Aorta (tissue), 5 donors: ENCODE measurements around the gene ZBTB7C. TPM values are rescaled to one million over a fixed set of nuclear protein-coding genes. Genes with fewer than 3 reads are reported as not detected.

Experiments used
- ATAC-seq: fragments of 200-7000 bp; cut with Tn5 transposase; one replicate; pipeline ENCODE4 v1.9.1; 2022; ENCODE audit warnings: moderate library complexity; ENCODE audit not compliant: low FRiP score
- DNase-seq, 2 donors: peaks; one replicate each; pipeline ENCODE4 v3.0.0-alpha.2; 2020
- H3K27ac ChIP-seq, 2 donors: one replicate each; pipeline ENCODE4 v1.5.1; 2013; ENCODE audit warnings: low read length in 2 of 2, mild to moderate bottlenecking in 2 of 2, moderate library complexity in 2 of 2, control low read depth in 1 of 2, inconsistent platforms in 1 of 2, low read depth in 1 of 2
- H3K27me3 ChIP-seq, 2 donors: one replicate each; pipeline ENCODE4 v1.6.1; 2013; ENCODE audit warnings: control low read depth in 1 of 2, low read length in 1 of 2, mild to moderate bottlenecking in 1 of 2, moderate library complexity in 1 of 2; ENCODE audit not compliant: insufficient read depth in 2 of 2, control insufficient read depth in 1 of 2
- H3K36me3 ChIP-seq, 2 donors: one replicate each; pipeline ENCODE4 v1.6.1; 2013; ENCODE audit warnings: control low read depth in 1 of 2, low read length in 1 of 2, mild to moderate bottlenecking in 1 of 2; ENCODE audit not compliant: insufficient read depth in 2 of 2, control insufficient read depth in 1 of 2
- H3K4me1 ChIP-seq, 2 donors: one replicate each; pipeline ENCODE4 v1.6.1; 2013; ENCODE audit warnings: low read length in 2 of 2, control low read depth in 1 of 2, mild to moderate bottlenecking in 1 of 2, moderate library complexity in 1 of 2; ENCODE audit not compliant: insufficient read depth in 2 of 2, control insufficient read depth in 1 of 2
- H3K4me3 ChIP-seq, 2 donors: one replicate each; pipeline ENCODE4 v1.5.1; 2013; ENCODE audit warnings: low read length in 2 of 2, control low read depth in 1 of 2, mild to moderate bottlenecking in 1 of 2
- H3K9me3 ChIP-seq: one replicate; pipeline ENCODE4 v1.6.1; 2013; ENCODE audit warnings: mild to moderate bottlenecking, low read length; ENCODE audit not compliant: control insufficient read depth
- WGBS, 2 donors: extraction: QIAGEN DNeasy Blood & Tissue Kit; methylation state at CpG; one replicate each; pipeline ENCODE4 v1.1.7; 2013; 5-methylcytosine and 5-hydroxymethylcytosine counted together
- intact Hi-C, 2 donors: fragments of 100-400 bp; cut with DNase I; formaldehyde crosslinking; loops; one replicate each; pipeline versions ENCODE4 v1.14.2 to v1.15.0; 2022
- polyA plus RNA-seq, 2 donors: library from polyadenylated mRNA; stranded (reverse); fragments of 200-250 nt; gene quantifications; one replicate each; pipeline ENCODE4 v1.2.3, GENCODE V29; 2013
- total RNA-seq, 2 donors: library from RNA; stranded (reverse); fragmentation: NEBNext Ultra II Directional; extraction: Animal tissue kit (Norgen Biotek cat#: 25700); gene quantifications; one replicate each; pipeline ENCODE4 v1.2.1, GENCODE V29; 2021
- donor health status: healthy with polysubstance abuse.
- donor health status: Bipolar disorder and iron deficiency.
- donor health status: DM: no; HTN: no; CAD: no.
- donor health status: DM: no; HTN: no; CAD: no.
- donor health status: DM: yes; HTN: yes; CAD: no.

The ZBTB7C gene
- total and polyA plus RNA-seq, 4 donors = 0.69 to 22.4 (median 10.0) TPM

- Histone ChIP-seq H3K27me3 (no peaks in the 10 kb centered on the region), H3K4me3 (no peak overlapping the region), H3K27ac (no peak overlapping the region), H3K9me3 (no peaks in the 10 kb centered on the region), H3K36me3 (no peaks in the 10 kb centered on the region), H3K4me1 (no peaks in the 10 kb centered on the region)
- no peak for ATAC-seq
- intact Hi-C loops = no loop called here
- DNase-seq = no peak
- 86 to 91% methylated on average over 6 of the region's 6 CpGs for WGBS, 2 donors
Observed at GRCh38 chr18:48219037-48219809, 190.0 kb downstream of the ZBTB7C start.

DNA sequence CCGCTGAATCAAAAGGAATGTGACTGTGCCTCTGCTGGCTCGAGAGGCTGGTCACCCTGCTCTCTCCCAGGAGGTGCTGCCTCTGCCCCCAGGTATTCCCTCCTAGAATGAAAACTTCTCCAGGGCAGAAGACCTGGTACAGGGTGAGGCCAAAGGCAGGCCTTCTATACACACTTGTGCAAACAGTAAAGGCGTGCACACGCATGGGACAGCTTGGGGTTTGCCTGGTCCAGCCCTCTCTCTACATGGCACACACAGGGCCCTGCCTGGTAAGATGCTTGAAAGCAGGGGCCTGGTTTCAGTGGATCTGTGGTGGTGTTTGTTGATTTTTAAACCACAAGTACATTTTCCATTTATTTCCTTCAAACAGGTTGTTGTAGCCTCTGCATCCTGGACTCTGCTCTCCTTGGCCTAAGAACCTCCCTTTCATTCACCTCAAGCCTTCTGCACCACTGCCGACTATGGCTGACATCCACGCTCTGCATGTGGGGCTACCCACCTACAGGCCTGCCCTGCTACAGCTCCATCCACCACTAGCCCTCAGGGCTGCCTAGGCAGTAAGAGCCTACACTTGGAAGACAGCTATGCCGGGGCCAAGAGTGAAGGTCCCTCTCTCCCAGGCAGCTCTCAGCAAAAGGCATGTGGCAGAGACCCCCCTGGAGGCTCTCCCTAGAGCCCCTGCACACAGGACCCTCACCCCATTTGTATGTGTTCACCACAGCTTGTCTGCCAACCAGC, 190.7 kb downstream of the ZBTB7C start:
- no peak for DNase-seq
- Histone ChIP-seq H3K36me3 (no peaks in the 10 kb centered on the region), H3K4me3 (no peak overlapping the region), H3K9me3 (no peaks in the 10 kb centered on the region), H3K27me3 (no peaks in the 10 kb centered on the region), H3K4me1 (no peaks in the 10 kb centered on the region), H3K27ac (no peak overlapping the region)
- WGBS, 2 donors = 96% methylated on average over 7 of the region's 7 CpGs
- intact Hi-C loops = no loop called here
- peak; percentile 33 for ATAC-seq

- no peaks in the 10 kb centered on the region for H3K36me3 ChIP-seq
- H3K27ac ChIP-seq = no peak overlapping the region
- H3K4me3 ChIP-seq = no peak overlapping the region
- intact Hi-C loops = no loop called here
- WGBS, 2 donors = 84 to 87% methylated on average over 15 of the region's 15 CpGs
- no peaks in the 10 kb centered on the region for H3K9me3 ChIP-seq
- no peak for DNase-seq
- no peak for ATAC-seq
- H3K27me3 ChIP-seq = no peaks in the 10 kb centered on the region
- no peaks in the 10 kb centered on the region for H3K4me1 ChIP-seq
Observed at GRCh38 chr18:48217258-48218250, 191.6 kb downstream of the ZBTB7C start.

GRCh38 chr18:48216639-48217257, 192.4 kb downstream of the ZBTB7C start:
- H3K4me3 ChIP-seq = no peak overlapping the region
- DNase-seq = no peak
- no peaks in the 10 kb centered on the region for H3K27me3 ChIP-seq
- 81 to 82% methylated on average over 9 of the region's 9 CpGs for WGBS, 2 donors
- no peaks in the 10 kb centered on the region for H3K9me3 ChIP-seq
- no peaks in the 10 kb centered on the region for H3K36me3 ChIP-seq
- intact Hi-C loops = no loop called here
- H3K4me1 ChIP-seq = no peaks in the 10 kb centered on the region
- no peak overlapping the region for H3K27ac ChIP-seq
- no peak for ATAC-seq

DNA sequence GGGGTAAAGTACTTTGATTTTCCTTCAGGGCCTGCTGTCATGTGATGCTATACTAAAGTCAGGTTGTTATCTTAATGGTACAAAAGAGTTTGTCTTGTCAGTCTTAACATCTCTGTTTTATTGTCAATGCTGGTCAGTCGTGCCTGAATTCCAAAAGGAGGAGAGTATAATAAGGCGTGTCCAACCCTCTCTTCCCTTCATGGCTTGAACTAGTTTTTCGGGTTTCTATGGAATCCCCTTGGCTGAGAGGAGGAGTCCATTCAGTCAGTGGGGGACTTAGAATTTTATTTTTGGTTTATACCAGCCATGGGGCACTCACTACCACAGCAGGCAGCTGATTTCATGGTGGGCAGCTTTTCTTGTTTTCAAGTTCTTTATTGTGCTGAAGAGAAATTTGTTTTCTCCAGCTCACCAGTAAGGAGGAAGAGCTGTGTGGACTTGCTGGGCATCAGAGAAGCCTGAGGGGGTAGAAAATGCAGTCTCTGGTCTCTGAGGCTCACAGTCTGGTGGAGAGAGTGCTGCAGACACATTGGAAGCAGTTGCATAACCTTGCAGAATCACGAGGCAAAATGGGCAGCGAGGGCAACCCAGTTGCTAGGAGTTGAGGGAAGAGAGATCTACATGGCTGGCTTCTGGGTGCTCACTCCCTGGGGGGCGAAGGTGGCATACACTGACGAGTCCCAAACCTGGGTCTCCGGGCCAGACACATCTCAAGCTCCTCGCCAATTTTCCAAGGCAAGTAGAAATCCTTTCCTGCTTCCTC, 193.1 kb downstream of the ZBTB7C start:
- intact Hi-C loops = no loop called here

GRCh38 chr18:48213791-48214190, 195.4 kb downstream of the ZBTB7C start:
- no peak for DNase-seq
- ATAC-seq = no peak
- intact Hi-C loops = no loop called here
- WGBS, 2 donors = 94 to 95% methylated on average over 9 of the region's 9 CpGs
- Histone ChIP-seq H3K27ac (no peak overlapping the region), H3K4me1 (no peaks in the 10 kb centered on the region), H3K36me3 (no peaks in the 10 kb centered on the region), H3K27me3 (no peaks in the 10 kb centered on the region), H3K4me3 (no peak overlapping the region), H3K9me3 (no peaks in the 10 kb centered on the region)

More for the DNA sequence above, 193.1 kb downstream of the ZBTB7C start:
- DNase-seq (no peak), ATAC-seq (no peak)
- no peaks in the 10 kb centered on the region for H3K36me3 ChIP-seq
- no peak overlapping the region for H3K4me3 ChIP-seq
- H3K9me3 ChIP-seq = no peaks in the 10 kb centered on the region
- WGBS, 2 donors = 87% methylated on average over 9 of the region's 9 CpGs
- no peaks in the 10 kb centered on the region for H3K4me1 ChIP-seq
- no peak overlapping the region for H3K27ac ChIP-seq
- H3K27me3 ChIP-seq = no peaks in the 10 kb centered on the region

DNA sequence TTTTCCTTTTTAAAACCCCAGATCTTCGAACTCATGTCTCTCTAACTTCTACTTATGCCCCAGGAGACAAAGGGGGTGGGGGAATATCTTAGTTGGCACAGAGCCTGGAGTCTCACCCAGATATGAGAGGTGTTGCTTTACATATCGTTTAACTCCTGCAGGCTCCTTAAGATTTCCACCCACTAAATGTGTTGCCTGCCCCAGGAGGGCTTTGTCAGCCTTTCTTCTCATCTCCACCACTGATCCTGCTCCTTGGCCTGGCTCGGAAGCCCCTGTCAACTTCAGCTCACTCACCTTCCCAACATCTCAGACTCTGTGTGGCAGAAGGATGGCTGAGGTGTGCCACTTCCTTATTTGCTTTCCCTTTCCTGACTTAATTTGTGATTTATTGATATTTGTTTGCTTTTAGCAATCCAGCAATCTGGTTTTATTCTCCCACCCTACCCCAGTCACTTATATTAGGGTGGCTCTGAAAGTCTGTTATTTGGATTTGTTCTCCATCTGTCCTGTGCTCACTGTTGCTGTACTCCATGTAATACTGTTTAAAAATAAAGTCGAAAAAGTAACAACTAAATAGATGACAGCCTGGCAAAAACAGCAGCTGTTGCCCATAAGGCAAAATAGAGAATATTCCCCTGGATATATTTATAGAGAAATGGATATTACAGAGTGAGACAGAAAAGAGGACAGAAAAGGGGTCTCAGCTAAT, 200.6 kb downstream of the ZBTB7C start:
- 73 to 79% methylated on average over 4 of the region's 4 CpGs for WGBS, 2 donors
- no peaks in the 10 kb centered on the region for H3K36me3 ChIP-seq
- ATAC-seq = no peak
- no peak for DNase-seq
- H3K27ac ChIP-seq = no peak overlapping the region
- no peaks in the 10 kb centered on the region for H3K4me1 ChIP-seq
- H3K27me3 ChIP-seq = no peaks in the 10 kb centered on the region
- no peaks in the 10 kb centered on the region for H3K9me3 ChIP-seq
- H3K4me3 ChIP-seq = no peak overlapping the region
- intact Hi-C loops = no loop called here
